Endothelial cell of umbilical vein (primary cell): Measurements from ENCODE around the gene UGCG. TPM values are rescaled to one million over a fixed set of nuclear protein-coding genes. Genes with fewer than 3 reads are reported as not detected.

Source experiments
- BruUV-seq: library from RNA; stranded (reverse); fragments of 400-500 nt; replicated peaks from 2 replicates; lab custom pipeline; 2021; lab: Mats Ljungman, UMichigan
- CTCF ChIA-PET: fragments of 300-600, 350-600 bp; sonication (Branson Sonifier 250); formaldehyde crosslinking; loops from one replicate; lab custom pipeline; 2021; ENCODE audit warnings: antibody characterized with exemption, inconsistent platforms; lab: Charles Lee
- POLR2A ChIA-PET: fragments of 300-600, 350-600 bp; sonication (Branson Sonifier 250); formaldehyde crosslinking; loops from one replicate; lab custom pipeline; 2021; ENCODE audit warnings: antibody characterized with exemption, inconsistent platforms; lab: Charles Lee
- DNase-seq: peaks from one replicate; pipeline ENCODE4 v3.0.0-alpha.2; 2011; ENCODE audit warnings: low read depth, low spot score
- FAIRE-seq: peaks from 2 replicates; lab custom pipeline; 2011; peaks lifted over from hg19 to GRCh38; lab: Jason Lieb, UNC
- H2AFZ ChIP-seq: 2 replicates; pipeline ENCODE4 v1.6.0; 2012; ENCODE audit warnings: low read depth, low read length, control low read depth, inconsistent platforms
- H3K27ac ChIP-seq: 2 replicates; pipeline ENCODE4 v1.5.1; 2011; ENCODE audit warnings: low read depth, mild to moderate bottlenecking, control low read depth, low read length, moderate library complexity; ENCODE audit not compliant: insufficient read depth
- H3K27me3 ChIP-seq, 2 experiments: 2 replicates each; pipeline versions ENCODE4 v1.6.0 to v1.6.1; 2011; ENCODE audit warnings: low read length in 2 of 2, mixed read lengths in 1 of 2; ENCODE audit not compliant: control insufficient read depth in 2 of 2, insufficient read depth in 2 of 2
- H3K36me3 ChIP-seq, 2 experiments: 2 replicates in 1 of 2; 3 replicates in 1 of 2; pipeline ENCODE4 v1.5.1; 2011; ENCODE audit warnings: low read length in 2 of 2, mild to moderate bottlenecking in 1 of 2, moderate library complexity in 1 of 2; ENCODE audit not compliant: control insufficient read depth in 2 of 2, insufficient read depth in 2 of 2; ENCODE audit errors: extremely low read depth in 1 of 2
- H3K4me1 ChIP-seq: 3 replicates; pipeline ENCODE4 v1.5.1; 2011; ENCODE audit warnings: mild to moderate bottlenecking, low read length; ENCODE audit not compliant: control insufficient read depth, insufficient read depth; ENCODE audit errors: extremely low read depth
- H3K4me2 ChIP-seq: 2 replicates; pipeline ENCODE4 v1.6.1; 2011; ENCODE audit warnings: low read length, control low read depth, mixed read lengths; ENCODE audit not compliant: insufficient read depth
- H3K4me3 ChIP-seq, 3 experiments: fragments of 200-600 bp in 1 of 3; sonication (generic), shearing (Covaris generic) in 1 of 3; replicated peaks in 1 of 3; 2 replicates each; pipeline ENCODE4 v1.5.1; 2011 to 2016; ENCODE audit warnings: control low read depth in 3 of 3, low read length in 3 of 3, mild to moderate bottlenecking in 2 of 3, inconsistent platforms in 1 of 3, low read depth in 1 of 3, moderate library complexity in 1 of 3; ENCODE audit not compliant: insufficient read depth in 1 of 3
- H3K79me2 ChIP-seq: 2 replicates; pipeline ENCODE4 v1.6.0; 2012; ENCODE audit warnings: low read length, inconsistent platforms; ENCODE audit not compliant: control insufficient read depth, insufficient read depth
- H3K9ac ChIP-seq: replicated peaks from 2 replicates; pipeline ENCODE3; 2011; ENCODE audit warnings: low read length, control low read depth; ENCODE audit not compliant: insufficient read depth; ENCODE audit errors: extremely low read depth
- H3K9me1 ChIP-seq: replicated peaks from 3 replicates; pipeline ENCODE4 v1.6.0; 2011; ENCODE audit warnings: mild to moderate bottlenecking, low read length; ENCODE audit not compliant: control insufficient read depth, insufficient read depth; ENCODE audit errors: extremely low read depth
- H3K9me3 ChIP-seq: replicated peaks from 2 replicates; pipeline ENCODE4 v1.5.1; 2012; ENCODE audit warnings: low read length, inconsistent platforms; ENCODE audit not compliant: control insufficient read depth, insufficient read depth
- H4K20me1 ChIP-seq: replicated peaks from 2 replicates; pipeline ENCODE3; 2011; ENCODE audit warnings: mild to moderate bottlenecking, low read length; ENCODE audit not compliant: control insufficient read depth, insufficient read depth; ENCODE audit errors: extremely low read depth
- EZH2 ChIP-seq: IDR thresholded peaks from 2 replicates; pipeline ENCODE4 v1.6.1; 2012; ENCODE audit warnings: borderline replicate concordance, low read depth, mild to moderate bottlenecking, moderate library complexity, low read length, inconsistent platforms; ENCODE audit not compliant: severe bottlenecking
- GATA2 ChIP-seq: IDR thresholded peaks from 2 replicates; pipeline ENCODE4 v1.7.0; 2011; ENCODE audit warnings: low read depth, mild to moderate bottlenecking, moderate library complexity, mixed read lengths, low read length; ENCODE audit not compliant: insufficient read length, insufficient read depth
- JUN ChIP-seq: IDR thresholded peaks from 2 replicates; pipeline ENCODE4 v1.6.1; 2011; ENCODE audit warnings: borderline replicate concordance, low read depth; ENCODE audit not compliant: insufficient read length, insufficient read depth
- MYC ChIP-seq: IDR thresholded peaks from one replicate; pipeline ENCODE4 v1.6.1; 2011; ENCODE audit warnings: mild to moderate bottlenecking, low read depth, low read length
- POLR2AphosphoS5 ChIP-seq: IDR thresholded peaks from 2 replicates; pipeline ENCODE4 v1.6.1; 2012; ENCODE audit warnings: low read depth, mild to moderate bottlenecking, control low read depth, low read length, moderate library complexity; ENCODE audit not compliant: insufficient read depth
- dilution Hi-C: fragments of 300-500 bp; cut with MboI; formaldehyde crosslinking; loops from one replicate; pipeline ENCODE4 v1.15.0; 2019; ENCODE audit warnings: low sequenced_read_pairs; ENCODE audit not compliant: extremely low pct_ligation_motif_present
- intact Hi-C: fragments of 100-400 bp; cut with micrococcal nuclease; formaldehyde crosslinking; loops from one replicate; pipeline ENCODE4 v1.10.0; 2022
- polyA plus RNA-seq, 4 experiments: library from polyadenylated mRNA; depleted of rRNA in 3 of 4; stranded (reverse) in 3 of 4; unstranded in 1 of 4; fragments of >200 nt; gene quantifications; 2 replicates each; pipeline versions ENCODE4 v1.2.1 to v1.2.3, GENCODE V29; 2011 to 2012; ENCODE audit warnings: missing spikeins in 1 of 4
- total RNA-seq: library from RNA; stranded (reverse); gene quantifications from 2 replicates; pipeline ENCODE4 v1.2.3, GENCODE V29; 2021
- TF ChIP-seq, protein P1 (sequence below), 2 donors: IDR thresholded peaks; 1 replicate in 1 of 2; 2 replicates in 1 of 2; pipeline ENCODE4 v1.5.1; 2011; ENCODE audit warnings: low read length in 2 of 2, mild to moderate bottlenecking in 2 of 2, moderate library complexity in 2 of 2, control low read depth in 1 of 2, inconsistent platforms in 1 of 2, low read depth in 1 of 2; ENCODE audit not compliant: insufficient read depth in 1 of 2; ENCODE audit errors: extremely low read depth in 1 of 2

Gene UGCG
- total and polyA plus RNA-seq, 2 donors (not counting 3 experiments of a cell fraction or from before 2014, with no cell fraction given) = 28.5 to 38.5 TPM

DNA sequence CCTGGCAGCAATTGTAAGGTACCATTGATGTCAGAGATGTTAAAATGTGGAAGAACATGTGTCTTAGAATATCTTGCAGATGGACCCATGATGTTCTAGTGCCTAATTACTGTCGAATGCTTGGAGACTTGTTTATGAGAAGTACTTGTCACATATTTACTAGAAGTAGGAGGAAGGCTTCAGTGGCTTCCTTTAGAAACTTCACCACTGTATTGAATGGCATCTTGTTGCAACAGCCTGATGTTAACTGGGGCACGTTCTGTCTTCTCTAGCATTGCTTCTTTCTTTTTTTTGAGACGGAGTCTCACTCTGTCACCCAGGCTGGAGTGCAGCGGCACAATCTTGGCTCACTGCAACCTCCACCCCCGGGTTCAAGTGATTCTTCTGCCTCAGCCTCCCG lies 16.5 kb downstream of the UGCG start:
- Histone ChIP-seq H3K4me3 (no peak overlapping the region), H3K9me1 (no peaks in the 10 kb centered on the region), H3K27ac (no peak overlapping the region), H3K4me1 (peaks cover 11% of the 10 kb centered on the region), H3K9ac (no peak overlapping the region), H3K9me3 (no peaks in the 10 kb centered on the region), H4K20me1 (peaks cover 6% of the 10 kb centered on the region), H3K36me3 (peaks cover 0 to 5% of the 10 kb centered on the region in 2 experiments), H3K4me2 (no peak overlapping the region), H3K79me2 (peaks cover 95% of the 10 kb centered on the region), H3K27me3 (no peaks in the 10 kb centered on the region), H2AFZ (no peak overlapping the region)
- ChIA-PET CTCF (interaction anchor here (1.2 kb wide), 1 partner anchor 15 kb away, joined by 3 read pairs; no protein-coding TSS in a partner anchor), POLR2A (no interaction called here)
- dilution Hi-C loops = no loop called here
- DNase-seq (no peak), FAIRE-seq (no peak)
- no TSS peak for BruUV-seq
- TF ChIP-seq EZH2 (no peak), GATA2 (no peak), JUN (no peak), POLR2AphosphoS5 (no peak), MYC (no peak)
- TF ChIP-seq, protein P1, sequence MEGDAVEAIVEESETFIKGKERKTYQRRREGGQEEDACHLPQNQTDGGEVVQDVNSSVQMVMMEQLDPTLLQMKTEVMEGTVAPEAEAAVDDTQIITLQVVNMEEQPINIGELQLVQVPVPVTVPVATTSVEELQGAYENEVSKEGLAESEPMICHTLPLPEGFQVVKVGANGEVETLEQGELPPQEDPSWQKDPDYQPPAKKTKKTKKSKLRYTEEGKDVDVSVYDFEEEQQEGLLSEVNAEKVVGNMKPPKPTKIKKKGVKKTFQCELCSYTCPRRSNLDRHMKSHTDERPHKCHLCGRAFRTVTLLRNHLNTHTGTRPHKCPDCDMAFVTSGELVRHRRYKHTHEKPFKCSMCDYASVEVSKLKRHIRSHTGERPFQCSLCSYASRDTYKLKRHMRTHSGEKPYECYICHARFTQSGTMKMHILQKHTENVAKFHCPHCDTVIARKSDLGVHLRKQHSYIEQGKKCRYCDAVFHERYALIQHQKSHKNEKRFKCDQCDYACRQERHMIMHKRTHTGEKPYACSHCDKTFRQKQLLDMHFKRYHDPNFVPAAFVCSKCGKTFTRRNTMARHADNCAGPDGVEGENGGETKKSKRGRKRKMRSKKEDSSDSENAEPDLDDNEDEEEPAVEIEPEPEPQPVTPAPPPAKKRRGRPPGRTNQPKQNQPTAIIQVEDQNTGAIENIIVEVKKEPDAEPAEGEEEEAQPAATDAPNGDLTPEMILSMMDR (IDR thresholded peaks at IDR 0.05; ENCODE audit: extremely low read depth in 1 of 2, insufficient read depth in 1 of 2, low read depth in 1 of 2, low read length in 2 of 2) = no peak
- intact Hi-C loops = no loop called here
